GM12891 (cell line): ENCODE measurements around the gene GPRIN2.
"Not testable (repeated sequence)": the region's sequence is repeated elsewhere in the genome, so short reads cannot be mapped to it uniquely, and the experiment has no call there.

Experiments used
- DNase-seq: peaks from one replicate; pipeline ENCODE4 v3.0.0; 2011; ENCODE audit warnings: low spot score; ENCODE audit not compliant: insufficient read length
- FAIRE-seq: peaks from 2 replicates; lab custom pipeline; 2011; peaks lifted over from hg19 to GRCh38; lab: Jason Lieb, UNC
- PAX5 ChIP-seq: IDR thresholded peaks from 2 replicates; pipeline ENCODE4 v1.6.1; 2011; ENCODE audit warnings: low read length, moderate library complexity, mild to moderate bottlenecking; ENCODE audit not compliant: insufficient read depth, severe bottlenecking
- POLR2A ChIP-seq: IDR thresholded peaks from 2 replicates; pipeline ENCODE4 v1.6.1; 2011; ENCODE audit warnings: low read depth, low read length, control low read depth
- POLR2AphosphoS5 ChIP-seq: IDR thresholded peaks from 2 replicates; pipeline ENCODE4 v1.6.1; 2011; ENCODE audit warnings: low read depth, low read length, control low read depth
- POU2F2 ChIP-seq: IDR thresholded peaks from 2 replicates; pipeline ENCODE4 v1.6.1; 2011; ENCODE audit warnings: low read depth, mild to moderate bottlenecking, control low read depth, low read length, moderate library complexity
- SPI1 ChIP-seq: IDR thresholded peaks from 2 replicates; pipeline ENCODE4 v1.6.1; 2011; ENCODE audit warnings: low read depth, low read length, control low read depth
- TAF1 ChIP-seq: IDR thresholded peaks from 2 replicates; pipeline ENCODE4 v1.6.1; 2011; ENCODE audit warnings: low read depth, low read length, control low read depth

The GPRIN2 gene

GRCh38 chr10:46573884-46574283 lies 17.4 kb upstream of the GPRIN2 start:
- FAIRE-seq, DNase-seq: not testable (repeated sequence)

- DNase-seq, FAIRE-seq: not testable (repeated sequence)
These were observed 16.9 kb upstream of the GPRIN2 start for GRCh38 chr10:46573314-46573713.

- not testable (repeated sequence) for FAIRE-seq, DNase-seq
These were observed 16.3 kb upstream of the GPRIN2 start for GRCh38 chr10:46572765-46573164.

- FAIRE-seq, DNase-seq: not testable (repeated sequence)
These were observed 14.2 kb upstream of the GPRIN2 start for GRCh38 chr10:46570655-46571054.

- not testable (repeated sequence) for FAIRE-seq, DNase-seq
These were observed 10.7 kb upstream of the GPRIN2 start for GRCh38 chr10:46567151-46567550.

- peak; percentile 33 for FAIRE-seq
- DNase-seq = not testable (repeated sequence)
These were observed 9.3 kb upstream of the GPRIN2 start for GRCh38 chr10:46565591-46566332.

- FAIRE-seq = no peak
These were observed 4.5 kb upstream of the GPRIN2 start for GRCh38 chr10:46560952-46561351.

GRCh38 chr10:46560381-46560780 lies 3.9 kb upstream of the GPRIN2 start:
- no peak for TF ChIP-seq PAX5
- no peak for TF ChIP-seq POLR2A
- TF ChIP-seq TAF1 = no peak
- TF ChIP-seq SPI1 = no peak
- no peak for TF ChIP-seq POLR2AphosphoS5
- TF ChIP-seq POU2F2 = no peak
- FAIRE-seq = no peak
- no peak for DNase-seq

More at GRCh38 chr10:46560952-46561351, 4.5 kb upstream of the GPRIN2 start:
- no peak for TF ChIP-seq PAX5
- TF ChIP-seq POLR2AphosphoS5 = no peak
- no peak for TF ChIP-seq SPI1
- no peak for TF ChIP-seq POU2F2
- TF ChIP-seq TAF1 = no peak
- no peak for TF ChIP-seq POLR2A
- DNase-seq = no peak

GRCh38 chr10:46559231-46559671 lies 2.8 kb upstream of the GPRIN2 start:
- DNase-seq (no peak), FAIRE-seq (no peak)

GRCh38 chr10:46558392-46559185 lies 2.1 kb upstream of the GPRIN2 start:
- DNase-seq = no peak
- TF ChIP-seq TAF1 (no peak), POU2F2 (no peak), SPI1 (no peak), POLR2A (no peak), POLR2AphosphoS5 (no peak), PAX5 (no peak)
- no peak for FAIRE-seq

More at GRCh38 chr10:46559231-46559671, 2.8 kb upstream of the GPRIN2 start:
- TF ChIP-seq PAX5 (no peak), SPI1 (no peak), POLR2A (no peak), TAF1 (no peak), POU2F2 (no peak), POLR2AphosphoS5 (no peak)

- DNase-seq (no peak), FAIRE-seq (no peak)
- TF ChIP-seq PAX5 = no peak
- no peak for TF ChIP-seq POLR2AphosphoS5
- no peak for TF ChIP-seq TAF1
- no peak for TF ChIP-seq POU2F2
- TF ChIP-seq SPI1 = no peak
- no peak for TF ChIP-seq POLR2A
These were observed 1.6 kb upstream of the GPRIN2 start for GRCh38 chr10:46558122-46558391.
